ENCODE measurements around the gene ZNF138. TPM values are rescaled to one million over a fixed set of nuclear protein-coding genes. Genes with fewer than 3 reads are reported as not detected.

ZNF138 gene
- 10 to 100 TPM; 10.6 to 40.8 (median 31.1) TPM for total RNA-seq

DNA sequence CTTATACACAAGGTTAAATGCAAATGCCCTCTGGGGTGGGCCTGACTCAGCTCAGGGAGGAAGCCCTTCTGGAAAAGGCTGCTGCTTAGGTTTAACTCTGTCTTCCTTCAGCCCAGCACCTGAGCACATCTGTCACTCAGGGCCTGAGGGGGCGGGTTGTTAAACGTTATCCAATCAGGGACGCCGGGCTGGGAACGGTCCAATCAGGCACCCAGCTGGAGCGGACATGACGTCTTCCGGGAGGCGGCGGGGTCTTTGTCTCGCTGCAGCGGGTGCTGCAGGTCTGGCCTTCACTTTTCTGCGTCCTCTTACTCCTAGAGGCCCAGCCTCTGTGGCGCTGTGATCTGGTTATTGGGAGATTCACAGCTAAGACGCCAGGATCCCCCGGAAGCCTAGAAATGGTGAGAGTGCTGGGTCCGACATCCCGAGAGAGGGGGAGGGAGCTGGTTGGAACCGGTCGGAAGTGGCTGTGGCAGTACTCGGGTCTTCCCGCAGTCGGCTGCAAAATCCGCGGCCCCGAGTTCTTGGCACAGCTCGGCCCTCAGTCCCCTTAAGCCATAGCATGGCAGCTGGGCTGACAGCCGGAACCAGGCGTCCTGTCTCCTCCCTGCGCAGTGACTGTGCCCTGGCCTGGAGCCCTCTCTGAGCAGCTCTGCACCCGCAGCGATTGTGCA is at the start of gene ZNF138:
Gene ZNF138, plus strand, starts transcription at position 258 of the 674 bp plus-strand sequence. Its CDS starts 141 bp downstream, at position 399.
- no peaks in the 10 kb centered on the region for H3K27me3 ChIP-seq
- H3K4me1 ChIP-seq: peaks cover 0 to 9% of the 10 kb centered on the region in 2 donors
- H3K36me3 ChIP-seq: no peaks in the 10 kb centered on the region
- DNase-seq (ENCODE audit: low spot score in 2 of 2): peak; percentile 96 to 98
- H3K4me3 ChIP-seq: peak within 1 kb of the TSS; percentile 78 to 80 (median 79)
- H3K27ac ChIP-seq: peak within 1 kb of the TSS; percentile 89 to 90
- H3K9me3 ChIP-seq: no peaks in the 10 kb centered on the region
- TF ChIP-seq POLR2A (IDR thresholded peaks at IDR 0.05) (peak; percentile 61), POLR2AphosphoS5 (IDR thresholded peaks at IDR 0.05) (peak; percentile 51 to 90 (median 86))
- TF ChIP-seq, protein P1, sequence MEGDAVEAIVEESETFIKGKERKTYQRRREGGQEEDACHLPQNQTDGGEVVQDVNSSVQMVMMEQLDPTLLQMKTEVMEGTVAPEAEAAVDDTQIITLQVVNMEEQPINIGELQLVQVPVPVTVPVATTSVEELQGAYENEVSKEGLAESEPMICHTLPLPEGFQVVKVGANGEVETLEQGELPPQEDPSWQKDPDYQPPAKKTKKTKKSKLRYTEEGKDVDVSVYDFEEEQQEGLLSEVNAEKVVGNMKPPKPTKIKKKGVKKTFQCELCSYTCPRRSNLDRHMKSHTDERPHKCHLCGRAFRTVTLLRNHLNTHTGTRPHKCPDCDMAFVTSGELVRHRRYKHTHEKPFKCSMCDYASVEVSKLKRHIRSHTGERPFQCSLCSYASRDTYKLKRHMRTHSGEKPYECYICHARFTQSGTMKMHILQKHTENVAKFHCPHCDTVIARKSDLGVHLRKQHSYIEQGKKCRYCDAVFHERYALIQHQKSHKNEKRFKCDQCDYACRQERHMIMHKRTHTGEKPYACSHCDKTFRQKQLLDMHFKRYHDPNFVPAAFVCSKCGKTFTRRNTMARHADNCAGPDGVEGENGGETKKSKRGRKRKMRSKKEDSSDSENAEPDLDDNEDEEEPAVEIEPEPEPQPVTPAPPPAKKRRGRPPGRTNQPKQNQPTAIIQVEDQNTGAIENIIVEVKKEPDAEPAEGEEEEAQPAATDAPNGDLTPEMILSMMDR (IDR thresholded peaks at IDR 0.05): peak in 2 of 3 donors; percentile 24 to 30
- intact Hi-C loops (cut with DNase I; ENCODE audit: low total_unique reads): no loop called here

GRCh38 chr7:64744680-64745079 is 49.5 kb upstream of the ZNF138 start:
- H3K9me3 ChIP-seq: peaks cover 6 to 17% of the 10 kb centered on the region in 2 donors
- no peaks in the 10 kb centered on the region for H3K4me1 ChIP-seq
- H3K27me3 ChIP-seq: no peaks in the 10 kb centered on the region
- H3K27ac ChIP-seq: no peak overlapping the region
- no peak for TF ChIP-seq POLR2AphosphoS5 (IDR thresholded peaks at IDR 0.05)
- TF ChIP-seq POLR2A (IDR thresholded peaks at IDR 0.05): no peak
- TF ChIP-seq, protein P1 (IDR thresholded peaks at IDR 0.05): no peak
- no peak for DNase-seq (ENCODE audit: low spot score in 2 of 2)
- no peak overlapping the region for H3K4me3 ChIP-seq
- intact Hi-C loops (cut with DNase I; ENCODE audit: low total_unique reads): no loop called here
- H3K36me3 ChIP-seq: no peaks in the 10 kb centered on the region

GRCh38 chr7:64747802-64748201 is 46.4 kb upstream of the ZNF138 start:
- Histone ChIP-seq H3K36me3 (no peaks in the 10 kb centered on the region), H3K4me1 (no peaks in the 10 kb centered on the region), H3K9me3 (peaks cover 6 to 12% of the 10 kb centered on the region in 2 donors), H3K27ac (no peak overlapping the region), H3K27me3 (no peaks in the 10 kb centered on the region), H3K4me3 (no peak overlapping the region)
- intact Hi-C loops (cut with DNase I; ENCODE audit: low total_unique reads): no loop called here
- no peak for DNase-seq (ENCODE audit: low spot score in 2 of 2)
- TF ChIP-seq POLR2AphosphoS5 (IDR thresholded peaks at IDR 0.05) (no peak), POLR2A (IDR thresholded peaks at IDR 0.05) (no peak)
- TF ChIP-seq, protein P1 (IDR thresholded peaks at IDR 0.05): no peak

- Histone ChIP-seq H3K27ac (no peak overlapping the region), H3K4me1 (no peaks in the 10 kb centered on the region), H3K9me3 (peaks cover under 1 to 6% of the 10 kb centered on the region in 2 donors), H3K4me3 (no peak overlapping the region), H3K27me3 (no peaks in the 10 kb centered on the region), H3K36me3 (no peaks in the 10 kb centered on the region)
- no peak for DNase-seq (ENCODE audit: low spot score in 2 of 2)
- TF ChIP-seq, protein P1 (IDR thresholded peaks at IDR 0.05): no peak
- intact Hi-C loops (cut with DNase I; ENCODE audit: low total_unique reads): no loop called here
Observed at GRCh38 chr7:64753032-64753431, 41.2 kb upstream of the ZNF138 start.

GRCh38 chr7:64755865-64756264 is 38.4 kb upstream of the ZNF138 start:
- H3K27ac ChIP-seq: no peak overlapping the region
- H3K4me3 ChIP-seq: no peak overlapping the region
- H3K4me1 ChIP-seq: no peaks in the 10 kb centered on the region
- TF ChIP-seq POLR2AphosphoS5 (IDR thresholded peaks at IDR 0.05) (no peak), POLR2A (IDR thresholded peaks at IDR 0.05) (no peak)
- TF ChIP-seq, protein P1 (IDR thresholded peaks at IDR 0.05): no peak
- intact Hi-C loops (cut with DNase I; ENCODE audit: low total_unique reads): no loop called here
- H3K36me3 ChIP-seq: no peaks in the 10 kb centered on the region
- no peaks in the 10 kb centered on the region for H3K9me3 ChIP-seq
- H3K27me3 ChIP-seq: no peaks in the 10 kb centered on the region
- no peak for DNase-seq (ENCODE audit: low spot score in 2 of 2)
